OCI-M1 (cell line): ENCODE results near the gene ADAMTS12.

Experiments used
- DNase-seq: peaks from one replicate; lab custom pipeline; 2025; lab: John Stamatoyannopoulos, UW

ADAMTS12 gene

GRCh38 chr5:33758737-33759136, 133.1 kb downstream of the ADAMTS12 start:
- DNase-seq, result no peak

- no peak for DNase-seq
Measured at GRCh38 chr5:33756491-33756890, 135.3 kb downstream of the ADAMTS12 start.

DNA sequence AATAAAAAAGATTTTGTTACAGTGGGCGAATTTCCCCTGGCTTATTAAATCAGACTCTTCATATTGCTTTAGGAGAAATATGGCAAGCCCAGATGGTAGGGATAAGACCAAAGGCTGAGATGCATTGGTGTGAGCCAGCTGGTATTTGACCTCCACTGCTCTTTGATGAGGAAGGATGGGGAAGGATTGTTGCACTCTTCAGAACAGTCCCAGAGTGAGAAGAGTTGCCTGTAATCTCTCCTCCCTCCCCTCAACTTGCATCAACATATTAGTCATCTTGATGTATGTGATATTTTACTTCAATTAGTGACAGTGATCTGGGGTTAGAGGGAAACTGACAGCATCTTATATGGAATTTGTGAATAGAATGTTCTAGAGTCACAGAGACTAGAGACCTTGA, 136.6 kb downstream of the ADAMTS12 start:
- no peak for DNase-seq

DNA sequence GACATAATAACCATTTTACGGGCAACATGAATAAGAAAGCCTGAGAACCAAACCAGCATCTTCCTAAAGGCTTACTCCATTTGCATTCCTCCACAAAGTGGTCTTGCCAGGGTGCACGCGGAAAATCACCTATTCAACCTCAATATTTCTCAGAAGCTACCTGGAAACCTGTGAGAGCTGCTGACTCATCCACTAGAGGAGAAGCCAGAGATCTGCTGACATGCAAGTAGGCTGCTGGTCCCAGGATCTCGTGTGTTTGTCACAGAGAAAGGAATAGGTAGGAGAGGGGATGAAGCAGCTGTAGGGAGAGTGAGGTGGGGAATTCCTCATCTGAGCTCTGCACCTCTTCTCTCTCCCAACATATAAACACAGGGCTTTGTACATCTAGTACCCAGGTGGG, 138.1 kb downstream of the ADAMTS12 start:
- DNase-seq, result no peak

- DNase-seq, result no peak
Measured at GRCh38 chr5:33748754-33749153, 143.0 kb downstream of the ADAMTS12 start.

DNA sequence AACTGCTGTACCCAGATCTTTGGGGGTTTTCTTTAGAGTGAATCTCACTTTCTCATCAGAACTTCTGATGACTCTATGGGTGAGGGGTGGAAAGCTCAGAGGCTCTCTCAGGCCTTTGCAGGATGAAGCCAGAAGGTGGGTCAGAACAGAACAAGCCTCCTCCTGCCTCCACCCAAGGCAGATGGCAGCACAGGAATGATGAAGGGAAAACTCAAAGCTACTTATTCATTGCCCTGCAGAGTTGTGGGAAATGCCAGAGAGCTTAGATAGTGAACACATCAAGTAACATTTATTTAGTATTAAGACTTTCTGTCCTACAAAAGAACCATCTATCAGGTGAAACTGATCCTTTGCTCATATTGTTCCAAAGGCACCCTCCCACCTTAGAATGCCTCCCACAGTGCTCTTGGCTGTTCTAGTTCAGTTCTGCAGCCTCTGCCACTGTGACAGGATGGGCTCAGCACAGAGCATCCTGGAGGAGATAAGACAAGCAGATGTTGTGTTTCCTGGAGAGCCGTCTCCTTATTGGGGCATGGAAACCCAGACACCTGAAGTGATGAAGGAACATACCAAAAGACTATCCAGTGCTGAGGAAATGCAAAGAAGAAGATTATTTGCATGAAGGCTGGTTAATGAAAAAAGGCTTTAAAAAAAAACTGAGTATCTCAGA, 146.6 kb downstream of the ADAMTS12 start:
- no peak for DNase-seq

DNA sequence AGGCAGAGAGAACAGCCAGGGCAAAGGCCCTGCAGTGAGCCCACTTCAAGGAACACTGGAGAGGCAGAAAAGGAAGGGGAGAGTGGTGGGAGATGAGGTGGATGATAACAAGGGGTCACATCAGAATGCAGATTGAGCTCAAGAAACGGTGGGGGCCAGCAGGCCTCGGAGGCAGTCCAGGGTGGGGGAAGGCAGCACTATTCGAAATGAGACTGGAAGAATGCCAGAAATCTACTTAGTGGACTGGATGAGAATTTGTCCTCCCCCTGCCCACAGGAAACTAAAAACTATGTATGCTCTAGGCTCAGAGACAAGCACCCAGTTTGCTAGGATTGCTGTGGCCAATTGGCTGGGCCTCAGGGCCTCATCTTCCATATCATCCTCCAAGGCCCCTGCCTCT, 148.7 kb downstream of the ADAMTS12 start:
- DNase-seq, result no peak

- DNase-seq, result no peak
Measured at GRCh38 chr5:33742181-33742580, 149.6 kb downstream of the ADAMTS12 start.

DNA sequence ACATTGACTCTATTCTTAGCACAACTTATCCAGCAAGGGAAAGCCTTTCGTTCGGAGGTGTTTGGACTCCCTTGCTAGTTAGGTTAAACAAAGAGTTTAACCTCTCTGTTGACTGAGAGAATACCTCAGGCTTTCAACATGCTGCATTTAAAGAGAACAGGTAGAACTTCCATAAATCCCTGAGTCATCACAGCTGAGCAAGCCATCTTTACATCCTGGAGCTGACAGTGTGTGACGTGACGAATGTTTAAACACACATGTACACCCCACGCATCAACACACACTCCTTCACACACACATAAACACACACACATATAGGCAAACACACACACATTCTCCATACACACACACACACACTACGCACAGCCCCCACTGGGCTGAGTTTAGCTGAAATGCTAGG, 152.8 kb downstream of the ADAMTS12 start:
- no peak for DNase-seq

DNA sequence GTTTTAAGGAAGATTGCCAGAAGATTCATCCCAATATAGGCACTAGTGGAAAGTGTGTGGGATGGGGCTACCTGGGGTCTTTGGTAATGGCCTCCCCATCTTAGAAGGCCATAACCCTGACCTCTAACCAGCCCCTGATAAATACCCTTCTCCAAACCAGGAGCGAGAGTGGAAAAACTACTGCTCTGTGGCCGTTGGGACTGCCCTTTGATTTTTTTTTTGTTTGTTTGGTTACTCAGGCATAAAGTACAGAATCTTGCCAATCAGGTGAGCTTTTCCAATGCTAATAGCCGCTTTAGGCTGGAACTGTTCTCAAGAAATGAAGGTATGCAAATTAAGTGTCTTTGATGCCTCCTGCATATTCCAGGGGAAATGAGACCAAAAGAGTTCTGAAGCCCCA, 153.7 kb downstream of the ADAMTS12 start:
- no peak for DNase-seq

- DNase-seq, result no peak
Measured at GRCh38 chr5:33737697-33738096, 154.1 kb downstream of the ADAMTS12 start.

- no peak for DNase-seq
Measured at GRCh38 chr5:33737284-33737683, 154.5 kb downstream of the ADAMTS12 start.

- DNase-seq, result no peak
Measured at GRCh38 chr5:33736510-33736909, 155.3 kb downstream of the ADAMTS12 start.

DNA sequence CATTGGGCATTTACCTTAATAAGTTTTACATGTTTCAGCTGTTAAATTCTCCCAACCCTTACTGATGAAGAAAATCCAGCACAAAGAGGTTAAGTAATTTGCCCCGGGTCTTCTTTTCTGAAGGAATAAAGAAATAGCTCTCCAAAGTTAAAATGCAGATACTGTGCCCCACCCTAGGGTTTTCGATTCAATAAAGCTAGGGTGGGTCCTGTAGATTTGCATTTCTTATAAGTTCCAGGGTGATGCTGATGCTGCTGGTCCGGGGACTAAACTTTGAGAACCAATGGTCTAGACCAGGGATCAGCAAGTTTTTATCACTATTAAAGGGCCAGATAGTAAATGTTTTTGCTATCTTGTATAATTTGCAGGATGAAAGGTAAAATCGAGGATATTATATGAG, 156.7 kb downstream of the ADAMTS12 start:
- no peak for DNase-seq

DNA sequence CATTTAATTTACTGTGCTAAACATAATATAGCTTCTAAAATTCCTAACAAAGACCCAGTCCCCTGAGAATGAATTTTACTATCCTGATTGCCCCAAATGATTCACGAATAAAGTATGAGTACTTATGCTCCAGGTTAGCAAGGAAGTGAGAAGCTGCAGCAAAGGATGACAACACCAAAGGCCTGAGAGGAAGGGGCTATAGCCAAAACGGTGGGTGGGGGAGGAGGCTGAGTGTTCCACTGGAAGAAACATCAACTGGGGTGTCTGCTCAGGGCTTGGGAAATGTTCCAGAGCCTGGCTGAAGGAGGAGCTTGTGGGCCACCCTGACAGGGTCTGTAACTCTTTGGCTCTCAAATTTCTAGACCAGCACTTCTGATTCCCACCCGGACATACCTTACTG, 157.3 kb downstream of the ADAMTS12 start:
- no peak for DNase-seq

GRCh38 chr5:33733225-33733624, 158.6 kb downstream of the ADAMTS12 start:
- DNase-seq, result no peak

DNA sequence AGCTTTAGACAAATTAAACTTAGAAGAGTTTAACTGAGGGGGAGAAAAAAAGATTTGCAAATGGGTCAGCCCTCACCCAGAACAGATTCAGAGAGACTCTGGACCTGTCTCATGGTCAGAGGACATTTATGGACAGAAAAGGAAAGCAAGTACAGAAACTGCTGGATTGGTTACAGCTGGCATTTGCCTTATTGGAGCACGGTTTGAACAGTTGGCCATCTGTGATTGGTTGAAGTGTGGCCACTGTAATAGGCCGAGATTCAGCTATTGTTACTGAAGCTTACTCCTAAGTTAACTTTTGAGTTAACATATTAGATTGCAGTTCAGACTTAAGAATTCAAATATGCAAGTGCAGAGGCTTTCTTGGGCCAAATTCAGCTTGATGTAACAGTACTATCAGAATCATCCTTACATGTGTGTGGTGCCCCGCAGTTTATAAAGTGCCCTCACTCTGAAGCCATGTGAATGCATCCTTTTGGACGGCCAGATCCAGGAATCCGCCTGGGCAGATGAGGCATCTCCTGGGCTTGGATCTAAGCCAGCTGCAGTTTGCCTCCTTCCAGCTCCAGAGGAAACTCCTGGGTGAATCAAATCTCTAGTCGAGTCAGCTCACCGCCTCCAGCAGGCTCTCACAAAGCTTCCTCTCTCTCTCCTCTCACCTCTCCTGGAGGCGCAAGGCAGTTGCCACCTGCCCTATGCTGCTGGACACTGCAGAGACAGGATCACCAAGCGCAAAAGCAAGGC, 165.2 kb downstream of the ADAMTS12 start:
- no peak for DNase-seq

GRCh38 chr5:33725806-33726205, 166.0 kb downstream of the ADAMTS12 start:
- DNase-seq, result no peak

- DNase-seq, result no peak
Measured at GRCh38 chr5:33721491-33722200, 170.1 kb downstream of the ADAMTS12 start.

DNA sequence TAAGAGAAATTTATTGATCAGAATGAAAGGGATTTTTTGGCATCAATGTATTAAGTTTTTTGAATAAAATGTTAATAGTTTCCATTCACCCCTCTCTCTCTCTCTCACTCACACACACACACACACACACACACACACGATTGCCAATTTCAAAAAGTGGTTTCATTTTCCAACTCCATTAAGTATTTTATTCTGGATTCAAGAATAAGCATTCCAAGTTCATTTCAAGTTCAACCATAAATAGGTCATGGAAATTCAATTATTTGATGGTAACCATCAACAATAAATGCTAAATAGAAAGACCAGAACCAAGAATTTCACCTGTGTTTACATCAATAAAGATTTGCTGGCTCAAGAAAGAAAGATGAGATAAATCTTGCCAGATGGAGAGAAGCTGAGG, 171.6 kb downstream of the ADAMTS12 start:
- no peak for DNase-seq

- DNase-seq, result no peak
Measured at GRCh38 chr5:33719769-33720168, 172.0 kb downstream of the ADAMTS12 start.

- no peak for DNase-seq
Measured at GRCh38 chr5:33715661-33716060, 176.1 kb downstream of the ADAMTS12 start.

- DNase-seq, result peak; percentile 54
Measured at GRCh38 chr5:33713136-33713765, 178.5 kb downstream of the ADAMTS12 start.
